Measurements from ENCODE around the gene PRKCA.

GRCh38 chr17:66716236-66717026 lies 414.0 kb downstream of the PRKCA start:
- TF ChIP-seq CTCF (IDR thresholded peaks at IDR 0.05) (no peak), POLR2A (IDR thresholded peaks at IDR 0.05) (no peak)

Data from ovary (tissue), 3 donors.